ENCODE data around the gene CDK4. TPM values are rescaled to one million over a fixed set of nuclear protein-coding genes. Genes with fewer than 3 reads are reported as not detected.

CDK4 gene
- total and polyA plus RNA-seq, 2 of the 13 experiments (the other 11 are each of a cell fraction or from before 2014, with no cell fraction given), result 191 to 209 TPM

- TF ChIP-seq ZNF205 (CRISPR knock-in tag; IDR thresholded peaks at IDR 0.05) (peak; percentile 55; the same call in 1 of the 2 replicates), MTA3 (CRISPR knock-in tag; IDR thresholded peaks at IDR 0.05) (no peak), ZNF589 (CRISPR knock-in tag; conservative IDR thresholded peaks at IDR 0.05) (no peak), KMT2A (CRISPR knock-in tag; IDR thresholded peaks at IDR 0.05) (peak; percentile 94), CBX2 (IDR thresholded peaks at IDR 0.05; ENCODE audit: low read depth, low read length) (no peak), CBX2 (CRISPR knock-in tag; IDR thresholded peaks at IDR 0.05; ENCODE audit: low read depth) (no peak), NCOA2 (CRISPR knock-in tag; IDR thresholded peaks at IDR 0.05) (peak; percentile 64; the same call in 1 of the 2 replicates), GMEB2 (CRISPR knock-in tag; IDR thresholded peaks at IDR 0.05; ENCODE audit: low read depth) (peak; percentile 26; the same call in 1 of the 2 replicates), POLR2G (IDR thresholded peaks at IDR 0.05; ENCODE audit: low read depth, low read length) (peak; percentile 96), GMEB1 (CRISPR knock-in tag; IDR thresholded peaks at IDR 0.05; ENCODE audit: borderline replicate concordance) (peak; percentile 76; the same call in 1 of the 2 replicates), HDAC1 (CRISPR knock-in tag; IDR thresholded peaks at IDR 0.05) (peak; percentile 97), ATF6 (CRISPR knock-in tag; conservative IDR thresholded peaks at IDR 0.05) (0 out of 2 replicates have a peak, but pooled peaks have one; percentile 25), GLMP (CRISPR knock-in tag; IDR thresholded peaks at IDR 0.05; ENCODE audit: borderline replicate concordance) (no peak; the same call in 1 of the 2 replicates), GABPA (IDR thresholded peaks at IDR 0.05; ENCODE audit: low read depth, low read length) (peak; percentile 41; the same call in 1 of the 2 replicates), GABPA (CRISPR knock-in tag; IDR thresholded peaks at IDR 0.05; ENCODE audit: low read depth) (peak; percentile 82), ATM (IDR thresholded peaks at IDR 0.05; ENCODE audit: borderline replicate concordance) (no peak), CERS6 (CRISPR knock-in tag; IDR thresholded peaks at IDR 0.05) (no peak), ZMAT5 (CRISPR knock-in tag; IDR thresholded peaks at IDR 0.05; ENCODE audit: borderline replicate concordance, low read depth) (no peak), ERF (CRISPR knock-in tag; IDR thresholded peaks at IDR 0.05) (peak; percentile 95), REL (CRISPR knock-in tag; conservative IDR thresholded peaks at IDR 0.05) (no peak), SOX5 (CRISPR knock-in tag; IDR thresholded peaks at IDR 0.05; ENCODE audit: borderline replicate concordance) (peak; percentile 64)
Measured at GRCh38 chr12:57782608-57783465, 30.7 kb upstream of the CDK4 start, which contains the start of gene TSFM (continued).
